K562 (cell line): Measurements from ENCODE around the gene EPOP. TPM values are rescaled to one million over a fixed set of nuclear protein-coding genes. Genes with fewer than 3 reads are reported as not detected.
"Not testable (repeated sequence)": the region's sequence is repeated elsewhere in the genome, so short reads cannot be mapped to it uniquely, and the experiment has no call there.

Source experiments
- ATAC-seq: fragments of 200-7000 bp; cut with Tn5 transposase; 3 replicates; pipeline ENCODE4 v1.9.1; 2020; ENCODE audit warnings: moderate library complexity
- BruUV-seq: library from RNA; stranded (reverse); fragments of 400-500 nt; replicated peaks from 2 replicates; lab custom pipeline; 2021; lab: Mats Ljungman, UMichigan
- CTCF ChIA-PET: fragments of 300-600 bp; formaldehyde crosslinking; extraction: SDS; loops from one replicate; lab custom pipeline; 2021; ENCODE audit warnings: low intra/inter-chr PET ratio; lab: Yijun Ruan, JAX
- POLR2A ChIA-PET: fragments of 300-600, 350-650 bp; sonication (Branson Sonifier 250); formaldehyde crosslinking; extraction: SDS; loops from one replicate; lab custom pipeline; 2021; ENCODE audit warnings: antibody characterized with exemption, inconsistent platforms; lab: Yijun Ruan, JAX
- DNase-seq, 4 experiments: peaks; one replicate each; pipeline versions ENCODE4 v3.0.0 to v3.0.0-alpha.2; 2011 to 2018; ENCODE audit warnings: low spot score in 3 of 4, mixed read lengths in 3 of 4; ENCODE audit errors: extremely low read depth in 1 of 4
- FAIRE-seq: peaks from 2 replicates; lab custom pipeline; 2011; peaks lifted over from hg19 to GRCh38; lab: Jason Lieb, UNC
- H2AFZ ChIP-seq: 2 replicates; pipeline ENCODE4 v1.6.0; 2011; ENCODE audit warnings: low read depth, low read length, control low read depth, inconsistent platforms
- H3K27ac ChIP-seq: fragments of 200-600 bp; 3 replicates; pipeline ENCODE4 v1.8.0; 2011; ENCODE audit warnings: low read depth, mild to moderate bottlenecking, control low read depth, inconsistent platforms, low read length, moderate library complexity, mixed read lengths; ENCODE audit errors: extremely low read depth
- H3K27me3 ChIP-seq, 2 experiments: fragments of 300-600 bp in 1 of 2; 2 replicates in 1 of 2; 3 replicates in 1 of 2; pipeline versions ENCODE4 v1.6.0 to v1.8.0; 2011; ENCODE audit warnings: inconsistent platforms in 2 of 2, low read length in 2 of 2, mild to moderate bottlenecking in 1 of 2, mixed read lengths in 1 of 2, moderate library complexity in 1 of 2; ENCODE audit not compliant: control insufficient read depth in 2 of 2, insufficient read depth in 2 of 2
- H3K36me3 ChIP-seq: fragments of 300-600 bp; 3 replicates; pipeline ENCODE4 v1.8.0; 2011; ENCODE audit warnings: mild to moderate bottlenecking, low read length, inconsistent platforms; ENCODE audit not compliant: control insufficient read depth, insufficient read depth
- H3K4me1 ChIP-seq, 2 experiments: fragments of 200-600 bp in 1 of 2; replicated peaks in 1 of 2; 2 replicates in 1 of 2; 3 replicates in 1 of 2; pipeline versions ENCODE4 v1.5.1 to v1.8.0; 2011; ENCODE audit warnings: inconsistent platforms in 2 of 2, low read length in 2 of 2, mild to moderate bottlenecking in 1 of 2, mixed read lengths in 1 of 2, moderate library complexity in 1 of 2; ENCODE audit not compliant: control insufficient read depth in 2 of 2, insufficient read depth in 2 of 2
- H3K4me2 ChIP-seq: 2 replicates; pipeline ENCODE4 v1.6.1; 2011; ENCODE audit warnings: low read length, control low read depth, inconsistent platforms, mixed read lengths; ENCODE audit not compliant: insufficient read depth
- H3K4me3 ChIP-seq: fragments of 200-600 bp; sonication (generic), shearing (Covaris generic); 2 replicates; pipeline ENCODE4 v1.5.1; 2016; ENCODE audit warnings: control low read depth, inconsistent platforms
- H3K79me2 ChIP-seq: fragments of 200-600 bp; 3 replicates; pipeline ENCODE4 v1.8.0; 2011; ENCODE audit warnings: low read length, inconsistent platforms; ENCODE audit not compliant: control insufficient read depth, insufficient read depth
- H3K9ac ChIP-seq, 2 experiments: 2 replicates each; pipeline versions ENCODE4 v1.6.0 to v1.6.1; 2011; ENCODE audit warnings: low read depth in 2 of 2, low read length in 2 of 2, control low read depth in 1 of 2, inconsistent platforms in 1 of 2, mild to moderate bottlenecking in 1 of 2, mixed read lengths in 1 of 2; ENCODE audit not compliant: insufficient read depth in 1 of 2
- H3K9me1 ChIP-seq: one replicate; pipeline ENCODE4 v1.6.0; 2011; ENCODE audit warnings: inconsistent platforms, mild to moderate bottlenecking, low read length, moderate library complexity; ENCODE audit not compliant: control insufficient read depth, insufficient read depth
- H3K9me3 ChIP-seq: replicated peaks from 2 replicates; pipeline ENCODE4 v1.5.1; 2011; ENCODE audit warnings: low read depth, low read length, inconsistent platforms; ENCODE audit not compliant: control insufficient read depth, insufficient read depth
- H4K20me1 ChIP-seq: replicated peaks from 2 replicates; pipeline ENCODE4 v1.6.1; 2011; ENCODE audit warnings: low read length, inconsistent platforms, mixed read lengths; ENCODE audit not compliant: control insufficient read depth, insufficient read depth
- DEAF1 ChIP-seq: fragments of 450-650 bp; formaldehyde crosslinking; IDR thresholded peaks from 2 replicates; pipeline ENCODE4 v1.4.0; 2020; ENCODE audit warnings: mild to moderate bottlenecking, moderate library complexity
- ESRRA ChIP-seq: fragments of 450-650 bp; IDR thresholded peaks from 2 replicates; pipeline ENCODE4 v1.6.1; 2014; ENCODE audit warnings: low read depth, mild to moderate bottlenecking, moderate library complexity, borderline replicate concordance
- MTA2 ChIP-seq: fragments of 450-650 bp; IDR thresholded peaks from 2 replicates; pipeline ENCODE4 v1.6.1; 2016; ENCODE audit warnings: low read depth
- OTX1 ChIP-seq: fragments of 450-650 bp; formaldehyde crosslinking; IDR thresholded peaks from 2 replicates; pipeline ENCODE4 v1.4.0; 2022; ENCODE audit warnings: mild to moderate bottlenecking
- SMARCC2 ChIP-seq: fragments of 450-650 bp; IDR thresholded peaks from 2 replicates; pipeline ENCODE4 v1.6.1; 2017; ENCODE audit warnings: antibody characterized with exemption, moderate library complexity, mild to moderate bottlenecking, low read depth
- SRF ChIP-seq, 2 experiments: fragments of 250-450, 450-650 bp in 1 of 2; sonication (Bioruptor Pico) in 1 of 2; sonication (generic) in 1 of 2; formaldehyde crosslinking; IDR thresholded peaks; 2 replicates each; pipeline versions ENCODE4 v1.5.0 to v1.5.1; 2020 to 2022; ENCODE audit warnings: mild to moderate bottlenecking in 1 of 2, missing genetic modification reagents in 1 of 2
- ZBTB17 ChIP-seq: fragments of 450-650 bp; formaldehyde crosslinking; IDR thresholded peaks from 2 replicates; pipeline ENCODE4 v1.4.0; 2020; ENCODE audit warnings: mild to moderate bottlenecking
- ZNF197 ChIP-seq: fragments of 200-800 bp; sonication (Bioruptor generic); IDR thresholded peaks from 2 replicates; pipeline ENCODE4 v1.6.1; 2016; ENCODE audit warnings: low read depth, missing genetic modification characterization, missing compliant biosample characterization
- WGBS: fragments of 100-300 bp; shearing (Covaris generic); methylation state at CpG from one replicate; pipeline ENCODE4 v1.1.6; 2016; ENCODE audit warnings: low coverage, mixed read lengths; ENCODE audit not compliant: insufficient coverage; ENCODE audit errors: missing lambda C conversion rate; 5-methylcytosine and 5-hydroxymethylcytosine counted together
- in situ Hi-C: fragments of 300-500 bp; cut with MboI; formaldehyde crosslinking; loops from 4 replicates; pipeline ENCODE4 v1.15.0; 2018; ENCODE audit warnings: inconsistent platforms, mixed read lengths
- intact Hi-C: fragments of 100-400 bp; cut with micrococcal nuclease; formaldehyde crosslinking; loops from 2 replicates; pipeline ENCODE4 v1.14.2; 2022
- polyA plus RNA-seq, 8 experiments: library from polyadenylated mRNA; depleted of rRNA in 4 of 8; stranded (reverse) in 5 of 8; unstranded in 3 of 8; fragments of >200 nt; fragmentation: Nextera tagmentation in 2 of 8; fragmentation: Illumina TruSeq in 1 of 8; extraction: Ambion mirVana in 2 of 8; extraction: Trizol in 1 of 8; gene quantifications; 2 replicates each; pipeline versions ENCODE4 v1.2.1 to v1.2.3, GENCODE V29; 2011 to 2014; ENCODE audit warnings: inconsistent platforms in 1 of 8, missing spikeins in 1 of 8
- total RNA-seq, 7 experiments: library from RNA; depleted of rRNA in 6 of 7; stranded (reverse); fragments of >200 nt in 6 of 7; fragmentation: Illumina TruSeq in 2 of 7; extraction: Trizol in 2 of 7; gene quantifications; 2 replicates each; pipeline versions ENCODE4 v1.2.1 to v1.2.3, GENCODE V29; 2011 to 2021; ENCODE audit warnings: low replicate concordance in 1 of 7
- TF ChIP-seq, protein P1 (sequence below): sonication (generic); formaldehyde crosslinking; IDR thresholded peaks from 2 replicates; pipeline ENCODE4 v1.8.1; 2023; ENCODE audit warnings: mild to moderate bottlenecking, missing genetic modification reagents

Gene EPOP
- total and polyA plus RNA-seq, 9 of the 15 experiments (the other 6 are each of a cell fraction or from before 2014, with no cell fraction given) = 0.41 to 10.6 (median 4.6) TPM

DNA sequence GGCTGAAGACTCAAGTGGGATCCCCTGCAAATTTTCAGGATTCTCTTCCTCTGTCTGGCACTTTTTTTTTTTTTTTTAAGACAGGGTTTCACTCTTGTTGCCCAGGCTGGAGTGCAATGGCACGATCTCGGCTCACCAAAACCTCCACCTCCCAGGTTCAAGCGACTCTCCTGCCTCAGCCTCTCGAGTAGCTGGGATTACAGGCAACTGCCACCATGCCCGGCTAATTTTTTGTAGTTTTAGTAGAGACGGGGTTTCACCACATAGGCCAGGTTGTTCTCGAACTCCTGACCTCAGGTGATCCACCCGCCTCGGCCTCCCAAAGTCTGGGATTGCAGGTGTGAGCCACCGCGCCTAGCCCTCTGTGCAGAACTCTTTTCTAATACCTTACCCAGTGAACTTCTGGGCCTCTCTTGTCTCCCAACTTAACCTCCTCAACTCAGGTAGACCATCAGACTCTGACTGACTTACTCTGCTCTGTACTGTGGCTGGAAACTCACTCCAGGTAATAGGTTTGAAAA, 24.0 kb downstream of the EPOP start:
- H3K79me2 ChIP-seq, FAIRE-seq, in situ Hi-C loops, BruUV-seq, H3K9me3 ChIP-seq, H4K20me1 ChIP-seq, H3K9ac ChIP-seq, ATAC-seq, DNase-seq, H3K4me2 ChIP-seq, H3K36me3 ChIP-seq, intact Hi-C loops, H3K27ac ChIP-seq, H3K4me3 ChIP-seq, H2AFZ ChIP-seq, CTCF ChIA-PET, H3K9me1 ChIP-seq: not testable (repeated sequence)
- POLR2A ChIA-PET = interaction anchor here (0.7 kb wide), 1 partner anchor 368 kb away, joined by 4 read pairs; no protein-coding TSS in a partner anchor
- WGBS = 25% methylated on average over 9 of the region's 11 CpGs
- H3K4me1 ChIP-seq = peaks cover 7 to 17% of the 10 kb centered on the region in 2 experiments; a peak in 4 of 5 replicates
- H3K27me3 ChIP-seq = peaks cover 5 to 33% of the 10 kb centered on the region in 2 experiments; a peak in 3 of 5 replicates

DNA sequence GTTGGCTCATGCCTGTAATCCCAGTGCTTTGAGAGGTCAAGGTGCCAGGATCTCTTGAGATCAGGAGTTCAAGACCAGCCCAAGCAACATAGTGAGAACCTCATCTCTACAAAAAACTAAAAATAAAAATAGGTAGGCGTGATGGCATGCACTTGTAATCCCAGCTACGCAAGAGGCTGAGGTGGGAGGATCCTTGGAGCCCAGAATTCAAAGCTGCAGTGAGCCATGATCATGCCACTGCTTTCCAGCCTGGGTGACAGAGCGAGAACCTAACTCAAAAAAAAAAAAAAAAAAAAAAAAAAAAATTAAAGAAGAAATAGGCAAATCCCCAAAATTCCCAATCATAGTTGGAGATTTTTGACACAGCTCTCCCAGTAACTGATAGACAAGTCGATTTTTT, 36.8 kb downstream of the EPOP start:
- DNase-seq = no peak
- H3K9me3 ChIP-seq = no peaks in the 10 kb centered on the region
- intact Hi-C loops (no loop called here), in situ Hi-C loops (no loop called here)
- H3K4me1 ChIP-seq = no peaks in the 10 kb centered on the region; a peak in 1 of 5 replicates
- no peaks in the 10 kb centered on the region for H3K36me3 ChIP-seq
- no peaks in the 10 kb centered on the region for H4K20me1 ChIP-seq
- H3K9me1 ChIP-seq = no peaks in the 10 kb centered on the region
- H3K79me2 ChIP-seq = no peaks in the 10 kb centered on the region
- POLR2A ChIA-PET = no interaction called here
- no peak overlapping the region for H3K27ac ChIP-seq
- no peak overlapping the region for H3K4me3 ChIP-seq
- no peak for ATAC-seq
- no peaks in the 10 kb centered on the region; a peak in 3 of 5 replicates for H3K27me3 ChIP-seq
- WGBS = 37% methylated on average over 3 of the region's 4 CpGs
- CTCF ChIA-PET = interaction anchor here (0.6 kb wide), 1 partner anchor 77 kb away, joined by 5 read pairs; no protein-coding TSS in a partner anchor
- no peak overlapping the region for H2AFZ ChIP-seq
- H3K4me2 ChIP-seq = no peak overlapping the region
- H3K9ac ChIP-seq = no peak overlapping the region
- no TSS peak for BruUV-seq
- no peak for FAIRE-seq
- TF ChIP-seq OTX1 (no peak), ZBTB17 (CRISPR knock-in tag) (no peak), ESRRA (no peak), DEAF1 (CRISPR knock-in tag) (no peak), MTA2 (no peak), SRF (CRISPR knock-in tag; IDR thresholded peaks at IDR 0.05) (no peak), SMARCC2 (no peak), ZNF197 (CRISPR knock-in tag) (no peak)
- TF ChIP-seq, protein P1, sequence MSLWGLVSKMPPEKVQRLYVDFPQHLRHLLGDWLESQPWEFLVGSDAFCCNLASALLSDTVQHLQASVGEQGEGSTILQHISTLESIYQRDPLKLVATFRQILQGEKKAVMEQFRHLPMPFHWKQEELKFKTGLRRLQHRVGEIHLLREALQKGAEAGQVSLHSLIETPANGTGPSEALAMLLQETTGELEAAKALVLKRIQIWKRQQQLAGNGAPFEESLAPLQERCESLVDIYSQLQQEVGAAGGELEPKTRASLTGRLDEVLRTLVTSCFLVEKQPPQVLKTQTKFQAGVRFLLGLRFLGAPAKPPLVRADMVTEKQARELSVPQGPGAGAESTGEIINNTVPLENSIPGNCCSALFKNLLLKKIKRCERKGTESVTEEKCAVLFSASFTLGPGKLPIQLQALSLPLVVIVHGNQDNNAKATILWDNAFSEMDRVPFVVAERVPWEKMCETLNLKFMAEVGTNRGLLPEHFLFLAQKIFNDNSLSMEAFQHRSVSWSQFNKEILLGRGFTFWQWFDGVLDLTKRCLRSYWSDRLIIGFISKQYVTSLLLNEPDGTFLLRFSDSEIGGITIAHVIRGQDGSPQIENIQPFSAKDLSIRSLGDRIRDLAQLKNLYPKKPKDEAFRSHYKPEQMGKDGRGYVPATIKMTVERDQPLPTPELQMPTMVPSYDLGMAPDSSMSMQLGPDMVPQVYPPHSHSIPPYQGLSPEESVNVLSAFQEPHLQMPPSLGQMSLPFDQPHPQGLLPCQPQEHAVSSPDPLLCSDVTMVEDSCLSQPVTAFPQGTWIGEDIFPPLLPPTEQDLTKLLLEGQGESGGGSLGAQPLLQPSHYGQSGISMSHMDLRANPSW (CRISPR knock-in tag) = no peak
